Measurements from ENCODE around the gene MICU1.
"Not testable (repeated sequence)": the region's sequence is repeated elsewhere in the genome, so short reads cannot be mapped to it uniquely, and the experiment has no call there.

MICU1 gene

DNA sequence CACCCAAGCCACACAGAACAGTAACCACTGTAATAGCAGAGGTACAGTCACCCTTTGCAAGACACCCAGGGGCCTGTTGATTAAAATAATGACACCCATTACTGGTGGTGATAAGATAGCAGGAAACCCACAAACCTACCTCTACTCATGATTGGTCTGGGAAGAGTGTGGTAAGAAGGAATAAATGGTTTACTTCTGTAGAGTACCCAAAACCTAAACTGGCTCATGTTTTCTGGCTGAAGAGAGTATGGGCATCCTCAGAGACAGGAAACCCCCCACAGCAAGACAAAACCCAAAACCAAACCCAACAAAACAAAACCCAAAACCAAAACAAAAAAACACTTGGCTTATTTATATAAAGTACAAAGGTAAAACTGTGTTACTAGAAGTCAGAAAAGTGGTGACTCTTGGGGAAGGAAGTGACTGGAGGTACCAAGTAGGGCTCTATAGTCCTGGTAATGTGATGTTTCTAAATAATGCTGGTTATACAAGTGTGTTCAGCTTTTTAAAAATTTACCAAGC lies 255.6 kb downstream of the MICU1 start:
- no peak for DNase-seq

DNA sequence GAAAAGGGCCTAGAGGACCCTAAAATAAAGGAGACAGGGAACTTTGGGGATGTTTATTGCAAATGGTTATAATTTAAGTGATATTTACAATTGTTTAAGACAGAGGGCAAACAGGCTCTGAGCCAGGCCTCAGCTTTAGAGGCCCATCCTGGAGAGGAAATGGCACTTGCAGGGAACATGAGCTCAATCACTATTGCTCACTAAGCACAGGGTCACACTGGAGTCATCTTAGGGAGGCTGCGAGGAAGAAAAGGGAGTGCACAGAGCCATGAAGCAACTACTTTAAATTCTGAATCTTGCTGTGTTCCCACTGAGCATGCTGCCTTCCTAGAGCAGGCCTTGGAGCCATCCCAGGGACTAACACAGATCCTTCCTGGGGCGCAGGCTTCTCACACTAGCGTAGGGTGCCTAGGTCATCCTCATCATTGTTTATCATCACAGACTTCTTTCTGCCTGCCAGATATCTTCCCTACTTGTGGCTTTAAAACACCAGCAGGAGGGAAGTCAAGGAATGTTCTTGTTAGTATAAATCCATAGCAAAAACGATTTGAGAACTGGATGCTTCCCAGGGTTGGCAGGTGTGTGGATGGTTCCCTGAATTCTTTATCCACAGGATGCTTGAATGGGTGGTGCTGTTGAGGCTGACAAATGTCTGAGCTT lies 258.4 kb downstream of the MICU1 start:
- DNase-seq = no peak

GRCh38 chr10:72365106-72365895 lies 260.6 kb downstream of the MICU1 start:
- DNase-seq = no peak

DNA sequence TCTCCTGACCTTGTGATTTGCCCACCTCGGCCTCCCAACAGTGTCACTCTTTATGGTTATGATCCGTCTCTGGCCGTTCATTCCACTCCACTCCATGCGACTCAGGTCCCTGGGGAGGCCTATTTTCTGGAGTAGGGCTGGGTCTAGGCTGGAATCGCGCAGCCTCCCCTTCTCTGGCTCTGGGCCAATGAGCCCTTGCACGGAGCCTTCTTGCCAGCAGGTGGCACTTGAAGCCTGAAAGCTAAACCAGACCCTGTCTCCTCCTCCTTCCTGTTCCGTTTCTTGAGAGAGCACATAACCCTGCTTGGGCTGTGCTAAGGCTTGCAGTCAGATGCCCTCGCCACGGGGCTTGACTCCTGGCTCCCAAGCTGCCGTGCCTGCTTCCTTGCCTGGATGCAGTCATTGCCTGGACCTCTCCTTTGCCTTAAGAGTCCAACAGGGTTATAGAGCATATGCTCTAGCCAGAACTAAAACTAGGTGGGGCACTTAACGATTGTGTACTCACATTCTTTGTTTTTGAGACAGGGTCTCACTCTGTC lies 261.6 kb downstream of the MICU1 start:
- DNase-seq = no peak

- no peak for DNase-seq
Observed at GRCh38 chr10:72356987-72357386, 268.9 kb downstream of the MICU1 start.

DNA sequence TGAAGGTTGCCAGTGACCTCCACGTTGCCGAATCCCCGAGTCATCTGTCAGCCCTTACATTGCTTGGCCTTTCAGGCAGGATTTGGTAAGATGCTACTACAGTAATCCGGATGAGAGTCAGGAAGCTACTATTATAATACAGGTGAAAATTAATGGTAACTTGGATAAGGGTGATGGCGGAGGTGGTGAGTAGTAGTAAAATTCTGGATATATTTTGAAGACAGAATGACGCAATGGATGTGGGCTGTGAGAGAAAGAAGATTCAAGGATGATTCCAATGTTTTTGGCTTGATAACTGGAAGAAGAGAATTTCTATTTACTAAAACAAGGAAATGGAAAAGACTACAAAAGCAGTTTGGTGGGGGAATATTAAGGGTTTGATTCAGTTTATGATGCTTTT lies 269.8 kb downstream of the MICU1 start:
- DNase-seq = no peak

- DNase-seq = no peak
Observed at GRCh38 chr10:72355214-72355555, 270.7 kb downstream of the MICU1 start.

GRCh38 chr10:72354356-72355213 lies 271.3 kb downstream of the MICU1 start, which contains the start of gene DNAJB12:
TSS of gene DNAJB12 (minus strand) at chr10:72354919. CDS start at chr10:72354897, 22 bp downstream.
- peak; percentile 74 for DNase-seq

GRCh38 chr10:72353965-72354355 lies 271.9 kb downstream of the MICU1 start:
- no peak for DNase-seq

- no peak for DNase-seq
Observed at GRCh38 chr10:72353028-72353964, 272.6 kb downstream of the MICU1 start.

GRCh38 chr10:72351479-72351878 lies 274.4 kb downstream of the MICU1 start:
- DNase-seq = no peak

GRCh38 chr10:72349438-72349837 lies 276.4 kb downstream of the MICU1 start:
- DNase-seq = no peak

DNA sequence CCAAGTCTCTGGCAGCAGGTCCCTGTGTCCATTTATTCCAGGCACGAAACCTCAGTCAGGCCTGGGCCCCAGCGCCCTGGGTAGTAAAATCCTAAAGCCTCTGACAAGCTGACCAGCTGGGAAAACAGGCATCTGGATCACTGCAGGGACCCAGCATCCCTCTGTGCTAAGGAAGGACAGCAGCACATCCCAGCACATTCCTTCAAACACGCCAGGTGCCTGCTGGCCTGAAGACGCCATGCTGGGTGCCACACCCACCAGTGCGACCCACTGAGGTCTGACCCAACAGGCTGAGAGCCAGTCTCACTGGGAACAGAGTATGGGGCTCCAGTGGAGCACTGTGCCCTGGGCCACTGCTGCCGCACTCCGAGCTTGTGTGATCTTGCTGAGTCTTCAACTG lies 277.6 kb downstream of the MICU1 start:
- DNase-seq = no peak

- not testable (repeated sequence) for DNase-seq
Observed at GRCh38 chr10:72346117-72346516, 279.8 kb downstream of the MICU1 start.

DNA sequence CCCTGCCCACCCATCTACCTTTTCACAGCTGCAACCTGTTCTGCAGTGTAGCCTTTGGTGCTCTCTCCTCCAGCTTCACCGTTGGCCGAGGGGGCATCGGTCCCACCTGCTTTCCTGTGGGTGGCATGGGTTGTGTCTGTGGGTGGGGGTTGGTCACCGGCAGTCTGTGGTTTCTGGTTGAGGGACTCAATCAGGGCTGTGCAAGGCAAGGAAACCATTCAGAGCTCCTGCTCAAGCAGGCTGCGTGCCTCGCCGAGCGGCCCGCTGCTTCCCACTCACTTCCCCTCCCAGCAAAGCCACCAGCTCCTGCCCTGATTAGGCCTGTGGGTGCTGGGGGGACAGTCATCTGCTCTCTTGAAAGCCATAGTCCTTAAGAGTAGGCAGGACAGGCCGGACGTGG lies 280.9 kb downstream of the MICU1 start:
- DNase-seq = no peak

GRCh38 chr10:72342911-72343310 lies 283.0 kb downstream of the MICU1 start:
- DNase-seq = no peak

GRCh38 chr10:72340510-72341261 lies 285.2 kb downstream of the MICU1 start:
- DNase-seq = no peak

GRCh38 chr10:72338180-72338579 lies 287.7 kb downstream of the MICU1 start:
- no peak for DNase-seq

GRCh38 chr10:72337722-72338121 lies 288.2 kb downstream of the MICU1 start:
- no peak for DNase-seq

- no peak for DNase-seq
Observed at GRCh38 chr10:72337039-72337629, 288.7 kb downstream of the MICU1 start.
